ENCODE measurements around the gene SCGB1C2.

The SCGB1C2 gene

GRCh38 chr17:185445-186138 is 48.2 kb downstream of the SCGB1C2 start:
- TF ChIP-seq CTCF (IDR thresholded peaks at IDR 0.05; ENCODE audit: low read depth, low read length): no peak
- no peak overlapping the region for H3K4me3 ChIP-seq (ENCODE audit: low read depth, low read length)

GRCh38 chr17:187130-187529 is 49.8 kb downstream of the SCGB1C2 start:
- TF ChIP-seq CTCF (IDR thresholded peaks at IDR 0.05; ENCODE audit: low read depth, low read length): no peak
- no peak overlapping the region for H3K4me3 ChIP-seq (ENCODE audit: low read depth, low read length)
